ENCODE results near the gene GNAQ.

Gene GNAQ

DNA sequence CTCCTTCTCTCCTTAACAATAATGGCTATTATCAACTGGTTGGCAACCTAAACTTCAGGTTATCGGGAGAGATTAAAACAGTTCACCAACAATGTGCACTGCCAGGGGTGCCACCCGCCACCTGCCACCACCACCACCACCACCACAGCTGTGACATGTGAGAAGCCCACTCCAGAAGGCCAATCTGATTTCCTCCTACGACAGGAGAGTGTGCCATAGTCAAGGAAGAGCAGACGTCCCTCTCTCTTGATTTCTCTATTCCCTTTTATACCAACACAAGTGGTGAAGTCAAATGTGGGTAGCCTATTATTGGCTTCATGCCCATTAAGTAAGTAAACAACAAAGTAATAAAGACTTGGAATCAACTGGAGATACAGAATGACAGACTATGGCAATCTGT, 22.4 kb downstream of the GNAQ start:
- H3K4me3 ChIP-seq (replicated peaks; ENCODE audit: low read depth, low read length), result no peak overlapping the region
- TF ChIP-seq, protein P1, sequence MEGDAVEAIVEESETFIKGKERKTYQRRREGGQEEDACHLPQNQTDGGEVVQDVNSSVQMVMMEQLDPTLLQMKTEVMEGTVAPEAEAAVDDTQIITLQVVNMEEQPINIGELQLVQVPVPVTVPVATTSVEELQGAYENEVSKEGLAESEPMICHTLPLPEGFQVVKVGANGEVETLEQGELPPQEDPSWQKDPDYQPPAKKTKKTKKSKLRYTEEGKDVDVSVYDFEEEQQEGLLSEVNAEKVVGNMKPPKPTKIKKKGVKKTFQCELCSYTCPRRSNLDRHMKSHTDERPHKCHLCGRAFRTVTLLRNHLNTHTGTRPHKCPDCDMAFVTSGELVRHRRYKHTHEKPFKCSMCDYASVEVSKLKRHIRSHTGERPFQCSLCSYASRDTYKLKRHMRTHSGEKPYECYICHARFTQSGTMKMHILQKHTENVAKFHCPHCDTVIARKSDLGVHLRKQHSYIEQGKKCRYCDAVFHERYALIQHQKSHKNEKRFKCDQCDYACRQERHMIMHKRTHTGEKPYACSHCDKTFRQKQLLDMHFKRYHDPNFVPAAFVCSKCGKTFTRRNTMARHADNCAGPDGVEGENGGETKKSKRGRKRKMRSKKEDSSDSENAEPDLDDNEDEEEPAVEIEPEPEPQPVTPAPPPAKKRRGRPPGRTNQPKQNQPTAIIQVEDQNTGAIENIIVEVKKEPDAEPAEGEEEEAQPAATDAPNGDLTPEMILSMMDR (IDR thresholded peaks at IDR 0.05; ENCODE audit: low read depth, low read length, missing control alignments), result no peak
- no peak for DNase-seq (ENCODE audit: extremely low read depth, low read depth)

DNA sequence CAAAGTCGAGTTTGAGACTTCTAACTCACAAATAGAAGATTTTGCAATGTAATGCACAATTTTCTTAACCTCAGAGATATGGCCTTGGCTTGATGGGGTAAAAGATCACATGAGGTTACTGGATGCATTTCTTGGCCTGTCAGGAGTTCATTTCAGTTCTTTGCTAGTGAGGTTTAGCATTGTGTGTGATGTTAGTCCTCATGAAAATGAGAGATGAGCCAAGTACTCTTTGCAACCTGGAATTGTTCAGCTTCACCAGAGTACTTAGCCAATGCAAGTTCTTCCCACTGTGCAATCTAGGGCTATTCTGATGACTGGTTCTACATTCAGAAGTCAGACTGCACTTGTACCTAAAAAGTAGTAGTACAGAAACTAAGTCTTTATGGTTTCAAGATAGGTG, 24.9 kb downstream of the GNAQ start:
- no peak for DNase-seq (ENCODE audit: extremely low read depth, low read depth)
- TF ChIP-seq, protein P1 (IDR thresholded peaks at IDR 0.05; ENCODE audit: low read depth, low read length, missing control alignments), result no peak
- H3K4me3 ChIP-seq (replicated peaks; ENCODE audit: low read depth, low read length), result no peak overlapping the region

DNA sequence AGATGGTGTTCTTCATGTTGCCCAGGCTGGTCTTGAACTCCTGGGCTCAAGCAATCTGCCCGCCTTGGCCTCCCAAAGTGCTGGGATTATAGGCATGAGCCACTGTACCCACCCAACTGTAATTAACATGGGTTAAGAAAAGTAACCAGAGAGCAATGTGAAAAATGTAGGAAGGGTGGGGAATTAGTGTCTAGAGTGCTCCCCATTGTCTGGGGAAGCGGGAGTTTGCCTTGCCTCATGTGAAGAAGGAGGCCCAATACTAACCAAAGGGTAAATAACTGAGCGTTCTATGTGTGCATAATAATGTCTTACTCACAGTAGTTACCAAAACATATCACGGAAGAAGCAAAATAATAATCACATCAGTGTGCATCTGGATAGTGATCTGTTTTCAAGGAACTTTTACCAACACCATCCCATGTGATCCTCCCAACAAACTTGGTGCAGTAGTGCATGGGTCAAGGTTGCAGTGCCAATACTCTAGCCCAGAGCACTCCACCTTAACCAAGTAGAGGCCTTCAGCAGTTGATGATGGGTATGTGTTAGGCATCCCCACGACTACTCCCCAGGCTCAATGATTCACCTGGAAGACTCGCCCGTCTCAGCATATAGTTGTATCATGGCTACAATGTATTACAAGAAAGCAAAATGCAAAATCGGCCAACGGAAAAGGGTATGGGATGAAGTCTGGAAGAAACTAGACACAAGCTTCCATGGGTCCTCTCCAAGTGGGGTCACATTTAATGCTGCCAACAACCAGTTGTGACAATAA, 26.2 kb downstream of the GNAQ start:
- TF ChIP-seq, protein P1 (IDR thresholded peaks at IDR 0.05; ENCODE audit: low read depth, low read length, missing control alignments), result no peak
- no peak for DNase-seq (ENCODE audit: extremely low read depth, low read depth)
- H3K4me3 ChIP-seq (replicated peaks; ENCODE audit: low read depth, low read length), result no peak overlapping the region

DNA sequence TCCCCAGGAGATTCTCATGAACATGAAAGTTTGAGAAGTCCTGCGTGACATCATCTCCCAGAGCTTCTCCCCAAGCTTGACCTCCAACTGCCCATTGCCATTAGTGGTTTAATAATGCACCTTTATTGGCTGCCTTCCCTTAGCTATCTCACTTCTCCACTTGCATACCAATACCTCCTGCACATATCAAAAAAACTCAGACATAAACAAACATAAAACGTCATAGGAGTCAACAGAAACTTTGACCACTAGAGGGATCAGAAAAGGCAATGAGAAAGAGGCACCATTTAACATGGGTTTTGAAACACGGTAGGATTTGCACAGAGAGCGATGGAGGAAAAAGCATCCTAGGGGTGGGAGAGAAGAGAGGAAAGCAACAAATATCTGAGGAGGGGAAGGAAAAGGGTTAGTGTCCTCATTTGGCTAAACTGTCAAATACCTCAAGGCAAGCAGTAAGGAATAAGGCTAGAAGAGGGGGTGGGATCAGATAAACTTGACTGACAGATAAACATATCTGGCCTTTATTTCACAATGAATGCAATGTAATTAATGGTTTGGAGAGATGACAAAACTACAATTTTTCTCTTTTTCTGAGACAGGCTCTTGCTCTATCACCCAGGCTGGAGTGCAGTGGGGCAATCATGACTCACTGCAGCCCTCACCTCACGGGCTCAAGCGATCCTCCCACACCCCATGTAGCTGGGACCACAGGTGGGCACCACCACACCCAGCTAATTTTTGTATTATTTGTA, 27.0 kb downstream of the GNAQ start:
- DNase-seq (ENCODE audit: extremely low read depth, low read depth), result no peak
- no peak overlapping the region for H3K4me3 ChIP-seq (replicated peaks; ENCODE audit: low read depth, low read length)
- TF ChIP-seq, protein P1 (IDR thresholded peaks at IDR 0.05; ENCODE audit: low read depth, low read length, missing control alignments), result peak; percentile 32

DNA sequence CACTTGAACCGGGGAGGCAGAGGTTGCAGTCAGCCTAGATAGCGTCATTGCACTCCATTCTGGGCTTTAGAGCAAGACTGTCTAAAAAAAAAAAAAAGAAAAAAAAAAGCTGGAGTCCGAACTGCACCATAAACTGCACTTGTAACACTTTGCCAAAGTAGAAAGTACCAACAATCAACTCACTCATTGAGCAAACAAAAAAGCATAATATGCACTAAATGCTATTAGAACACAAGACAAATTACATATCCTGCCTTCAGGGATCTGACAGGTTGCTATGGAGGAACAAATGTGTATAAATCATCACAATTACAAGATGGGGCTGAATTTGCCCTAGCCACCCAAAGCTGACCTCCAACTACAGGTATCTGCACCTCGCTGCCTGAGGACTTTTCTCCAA, 27.9 kb downstream of the GNAQ start:
- TF ChIP-seq, protein P1 (IDR thresholded peaks at IDR 0.05; ENCODE audit: low read depth, low read length, missing control alignments), result no peak
- no peak for DNase-seq (ENCODE audit: extremely low read depth, low read depth)

DNA sequence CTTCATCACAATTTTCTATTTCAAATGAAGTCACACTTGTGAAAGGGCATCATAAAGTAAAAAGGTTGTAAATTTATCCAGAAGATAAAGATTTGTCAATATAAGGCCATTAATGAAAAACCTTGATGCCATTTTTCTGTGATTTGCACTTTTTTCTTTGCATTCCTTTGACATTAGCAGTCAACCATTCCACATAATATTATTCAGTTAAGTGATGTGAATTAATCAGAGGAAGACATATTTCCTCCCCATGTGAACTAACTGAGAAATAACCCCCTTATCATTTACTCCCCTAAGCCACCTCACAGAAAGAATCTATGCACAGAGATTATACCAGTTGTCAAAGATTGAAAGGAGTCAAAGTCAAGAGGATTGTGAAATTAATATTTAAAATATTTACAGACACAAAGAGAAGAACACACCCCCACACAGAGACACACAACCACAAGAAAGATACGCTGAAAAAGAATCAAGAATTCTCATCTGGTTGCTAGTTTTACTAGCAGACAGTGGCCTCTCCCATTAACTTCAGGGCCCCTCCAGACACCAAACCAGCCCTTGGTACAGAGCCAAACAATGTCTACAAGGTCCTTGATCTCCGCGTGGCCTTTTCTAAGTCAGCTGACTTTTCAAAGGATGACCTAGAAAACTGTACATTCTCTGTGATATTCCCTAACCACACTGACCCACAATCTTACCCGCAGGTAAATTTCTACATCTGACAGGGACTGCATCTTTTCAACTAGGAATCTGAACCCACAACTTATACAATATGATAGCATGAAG, 29.5 kb downstream of the GNAQ start:
- no peak for DNase-seq (ENCODE audit: extremely low read depth, low read depth)
- no peak overlapping the region for H3K4me3 ChIP-seq (replicated peaks; ENCODE audit: low read depth, low read length)
- TF ChIP-seq, protein P1 (IDR thresholded peaks at IDR 0.05; ENCODE audit: low read depth, low read length, missing control alignments), result no peak

More for the DNA sequence above, 27.9 kb downstream of the GNAQ start:
- H3K4me3 ChIP-seq (replicated peaks; ENCODE audit: low read depth, low read length), result no peak overlapping the region
